ENCODE measurements around the gene FBXO8. TPM values are rescaled to one million over a fixed set of nuclear protein-coding genes. Genes with fewer than 3 reads are reported as not detected.

The FBXO8 gene
- total RNA-seq, 1 experiment from 2014 or later: 8.9 TPM

DNA sequence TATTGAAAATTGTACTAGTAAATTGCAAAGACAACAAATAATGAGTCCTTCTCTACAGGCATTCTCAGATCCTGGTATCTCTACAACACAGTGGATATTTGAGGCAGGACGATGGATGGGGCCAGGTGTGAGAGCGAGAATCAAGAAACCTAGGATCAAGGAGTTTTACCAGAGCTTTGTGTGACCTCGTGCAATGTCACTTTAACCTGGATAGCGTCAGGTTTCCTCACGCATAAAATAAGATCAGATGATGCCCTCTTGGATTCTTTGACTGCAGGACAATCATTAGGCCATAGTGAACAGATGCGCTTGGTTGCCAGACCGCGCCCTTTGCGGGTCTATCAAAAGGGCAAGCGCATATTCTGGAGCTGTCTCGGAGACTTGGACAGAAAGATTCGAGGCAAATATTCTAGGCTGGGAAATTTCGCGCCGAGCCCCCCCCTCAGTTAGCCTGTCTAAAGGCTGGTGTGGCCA lies 66.6 kb downstream of the FBXO8 start:
- Histone ChIP-seq H3K9ac (ENCODE audit: extremely low read depth, insufficient read length, low read length) (no peak overlapping the region), H2AFZ (ENCODE audit: low read length) (no peak overlapping the region), H2BK20ac (ENCODE audit: low read depth, low read length, poor library complexity, severe bottlenecking) (no peak overlapping the region), H2BK12ac (ENCODE audit: insufficient read length, low read depth, low read length) (no peak overlapping the region), H3K56ac (ENCODE audit: insufficient read length, low read depth, low read length) (no peak overlapping the region), H3K18ac (ENCODE audit: insufficient read length, low read depth, low read length) (no peak overlapping the region), H3K27me3 (ENCODE audit: insufficient read depth, low read length) (peaks cover 65% of the 10 kb centered on the region), H3K23ac (ENCODE audit: insufficient read length, low read depth, low read length) (no peak overlapping the region), H2BK120ac (ENCODE audit: low read depth, low read length, poor library complexity, severe bottlenecking) (no peak overlapping the region), H3K23me2 (ENCODE audit: insufficient read length, low read depth, low read length, poor library complexity, severe bottlenecking) (peaks cover 16% of the 10 kb centered on the region), H4K91ac (ENCODE audit: insufficient read length, low read depth, low read length) (no peak overlapping the region), H2AK5ac (ENCODE audit: insufficient read length, low read length) (no peak overlapping the region), H3K79me1 (ENCODE audit: insufficient read depth, low read depth, low read length, poor library complexity, severe bottlenecking) (no peaks in the 10 kb centered on the region), H3K4me2 (ENCODE audit: insufficient read depth, insufficient read length, low read length) (peak overlapping the region; percentile 80), H2BK15ac (ENCODE audit: low read depth, low read length) (no peak overlapping the region), H3K27ac (ENCODE audit: insufficient read length, low read depth, low read length) (no peak overlapping the region), H3K4me1 (ENCODE audit: insufficient read depth, low read length) (peaks cover 2% of the 10 kb centered on the region; the same call in 1 of the 2 replicates), H3K14ac (ENCODE audit: insufficient read depth, low read length) (no peak overlapping the region), H4K20me1 (ENCODE audit: control insufficient read depth, insufficient read depth, insufficient read length) (peaks cover 6% of the 10 kb centered on the region), H3K9me3 (ENCODE audit: control insufficient read depth, low read depth, low read length) (no peaks in the 10 kb centered on the region), H3K79me2 (ENCODE audit: insufficient read depth, low read length) (no peaks in the 10 kb centered on the region), H4K8ac (replicated peaks; ENCODE audit: insufficient read length, low read depth, low read length) (no peak overlapping the region), H2BK5ac (ENCODE audit: insufficient read length, low read length) (no peak overlapping the region), H3K4ac (ENCODE audit: low read depth, low read length) (no peak overlapping the region), H4K5ac (ENCODE audit: insufficient read length, low read depth, low read length) (no peak overlapping the region), H3T11ph (ENCODE audit: low read length) (no peak overlapping the region)
- Mint-ChIP-seq H3K4me1 (peaks cover 50 to 51% of the 10 kb centered on the region in 2 experiments), H3K27ac (no peak overlapping the region), H3K27me3 (ENCODE audit: low read depth) (peaks cover 98% of the 10 kb centered on the region), H3K36me3 (ENCODE audit: insufficient read depth in 1 of 3, low read depth in 3 of 3) (no peaks in the 10 kb centered on the region), H3K4me3 (peak overlapping the region in 1 of 2 experiments; percentile 83; a peak in 3 of 5 replicates), H3K9me3 (peaks cover 3 to 4% of the 10 kb centered on the region in 2 experiments; a peak in 2 of 5 replicates)
- TF ChIP-seq, protein P1, sequence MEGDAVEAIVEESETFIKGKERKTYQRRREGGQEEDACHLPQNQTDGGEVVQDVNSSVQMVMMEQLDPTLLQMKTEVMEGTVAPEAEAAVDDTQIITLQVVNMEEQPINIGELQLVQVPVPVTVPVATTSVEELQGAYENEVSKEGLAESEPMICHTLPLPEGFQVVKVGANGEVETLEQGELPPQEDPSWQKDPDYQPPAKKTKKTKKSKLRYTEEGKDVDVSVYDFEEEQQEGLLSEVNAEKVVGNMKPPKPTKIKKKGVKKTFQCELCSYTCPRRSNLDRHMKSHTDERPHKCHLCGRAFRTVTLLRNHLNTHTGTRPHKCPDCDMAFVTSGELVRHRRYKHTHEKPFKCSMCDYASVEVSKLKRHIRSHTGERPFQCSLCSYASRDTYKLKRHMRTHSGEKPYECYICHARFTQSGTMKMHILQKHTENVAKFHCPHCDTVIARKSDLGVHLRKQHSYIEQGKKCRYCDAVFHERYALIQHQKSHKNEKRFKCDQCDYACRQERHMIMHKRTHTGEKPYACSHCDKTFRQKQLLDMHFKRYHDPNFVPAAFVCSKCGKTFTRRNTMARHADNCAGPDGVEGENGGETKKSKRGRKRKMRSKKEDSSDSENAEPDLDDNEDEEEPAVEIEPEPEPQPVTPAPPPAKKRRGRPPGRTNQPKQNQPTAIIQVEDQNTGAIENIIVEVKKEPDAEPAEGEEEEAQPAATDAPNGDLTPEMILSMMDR (conservative IDR thresholded peaks at IDR 0.05): no peak
- DNase-seq: no peak
- WGBS (ENCODE audit: extremely low coverage, insufficient read length, low lambda C conversion rate): no CpG with 5 or more reads among the region's 15 CpGs
